ENCODE data around the gene CYTH4. TPM values are rescaled to one million over a fixed set of nuclear protein-coding genes. Genes with fewer than 3 reads are reported as not detected.
A peak's percentile ranks its signal among the peaks of the same experiment; 100 is the strongest.

Gene CYTH4
- total RNA-seq, 4 donors from 2014 or later: 4.2 to 21.3 (median 9.3) TPM

- peaks cover 0 to 14% (median 12%) of the 10 kb centered on the region in 3 donors for H3K4me1 ChIP-seq
- H3K27me3 ChIP-seq: peaks cover 48% of the 10 kb centered on the region
- H3K4me3 ChIP-seq: no peak overlapping the region
- H3K36me3 ChIP-seq: no peaks in the 10 kb centered on the region
- TF ChIP-seq POLR2AphosphoS5 (IDR thresholded peaks at IDR 0.05) (no peak), EP300 (IDR thresholded peaks at IDR 0.05) (no peak), POLR2A (IDR thresholded peaks at IDR 0.05) (no peak), CTCF (IDR thresholded peaks at IDR 0.05) (no peak)
- ATAC-seq: no peak
- H3K27ac ChIP-seq: no peak overlapping the region
- no peaks in the 10 kb centered on the region for H3K9me3 ChIP-seq
- WGBS, 2 donors (ENCODE audit: low coverage in 1 of 2): 69 to 100% methylated on average over 2 to 22 of the region's 31 CpGs
Observed at GRCh38 chr22:37302674-37303555, 20.6 kb downstream of the CYTH4 start.

- ATAC-seq: no peak
- TF ChIP-seq POLR2AphosphoS5 (IDR thresholded peaks at IDR 0.05): no peak
- TF ChIP-seq CTCF (IDR thresholded peaks at IDR 0.05): no peak
- TF ChIP-seq EP300 (IDR thresholded peaks at IDR 0.05): no peak
- H3K4me3 ChIP-seq: no peak overlapping the region
- no peaks in the 10 kb centered on the region for H3K9me3 ChIP-seq
- peaks cover 0 to 19% (median 16%) of the 10 kb centered on the region in 3 donors for H3K4me1 ChIP-seq
- no peak overlapping the region for H3K27ac ChIP-seq
- H3K27me3 ChIP-seq: peaks cover 48% of the 10 kb centered on the region
- 100% methylated on average over 1 of the region's 9 CpGs; no CpG with 5 or more reads in 1 of the 2 donors for WGBS, 2 donors (ENCODE audit: low coverage in 1 of 2)
- no peaks in the 10 kb centered on the region for H3K36me3 ChIP-seq
Observed at GRCh38 chr22:37303821-37304274, 21.5 kb downstream of the CYTH4 start.

- H3K27me3 ChIP-seq: peaks cover 56% of the 10 kb centered on the region
- H3K4me3 ChIP-seq: no peak overlapping the region
- no peaks in the 10 kb centered on the region for H3K36me3 ChIP-seq
- ATAC-seq: no peak
- TF ChIP-seq EP300 (IDR thresholded peaks at IDR 0.05) (no peak), POLR2AphosphoS5 (IDR thresholded peaks at IDR 0.05) (no peak), POLR2A (IDR thresholded peaks at IDR 0.05) (no peak), CTCF (IDR thresholded peaks at IDR 0.05) (no peak)
- H3K4me1 ChIP-seq: peaks cover 0 to 19% (median 16%) of the 10 kb centered on the region in 3 donors
- H3K9me3 ChIP-seq: no peaks in the 10 kb centered on the region
- H3K27ac ChIP-seq: no peak overlapping the region
- WGBS, 2 donors (ENCODE audit: low coverage in 1 of 2): 61 to 90% methylated on average over 2 to 8 of the region's 10 CpGs
Observed at GRCh38 chr22:37304595-37305343, 22.5 kb downstream of the CYTH4 start.

- H3K9me3 ChIP-seq: no peaks in the 10 kb centered on the region
- H3K4me3 ChIP-seq: no peak overlapping the region
- TF ChIP-seq POLR2A (IDR thresholded peaks at IDR 0.05): no peak
- TF ChIP-seq CTCF (IDR thresholded peaks at IDR 0.05): no peak
- TF ChIP-seq EP300 (IDR thresholded peaks at IDR 0.05): no peak
- TF ChIP-seq POLR2AphosphoS5 (IDR thresholded peaks at IDR 0.05): no peak
- H3K36me3 ChIP-seq: no peaks in the 10 kb centered on the region
- WGBS, 2 donors (ENCODE audit: low coverage in 1 of 2): 60% methylated on average over 1 of the region's 2 CpGs; no CpG with 5 or more reads in 1 of the 2 donors
- H3K4me1 ChIP-seq: peaks cover 0 to 23% (median 16%) of the 10 kb centered on the region in 3 donors
- peak overlapping the region in 1 of 4 donors; percentile 70 for H3K27ac ChIP-seq
- ATAC-seq: no peak
- H3K27me3 ChIP-seq: peaks cover 58% of the 10 kb centered on the region
Observed at GRCh38 chr22:37305887-37306286, 23.6 kb downstream of the CYTH4 start.

Data from gastroesophageal sphincter (tissue), 4 donors.